HL-60/S4 treated with retinoic acid at 250 ng/mL for 4 days and 3 days (cell line): Measurements from ENCODE around the gene ABCB6.

Experiments used
- in situ Hi-C: fragments of 300-500 bp; cut with MboI; formaldehyde crosslinking; loops from 2 replicates; pipeline ENCODE4 v1.7.0; 2022; ENCODE audit warnings: low sequenced_read_pairs

The ABCB6 gene

GRCh38 chr2:219245899-219246230 lies 27.1 kb upstream of the ABCB6 start:
- in situ Hi-C loops: no loop called here

GRCh38 chr2:219245148-219245898 lies 26.6 kb upstream of the ABCB6 start, which contains the start of the genes GLB1L and STK16:
Gene GLB1L, minus strand, starts transcription at chr2:219245444. Its CDS starts 1,871 bp downstream, at chr2:219243573.
Gene STK16, plus strand, starts transcription at chr2:219245479. Its CDS starts 521 bp downstream, at chr2:219246000.
- in situ Hi-C loops: no loop called here

- in situ Hi-C loops: no loop called here
Observed at GRCh38 chr2:219244789-219245147, 26.0 kb upstream of the ABCB6 start.

GRCh38 chr2:219243291-219243761 lies 24.6 kb upstream of the ABCB6 start:
- in situ Hi-C loops: no loop called here

GRCh38 chr2:219234331-219234730 lies 15.6 kb upstream of the ABCB6 start:
- in situ Hi-C loops: no loop called here

- in situ Hi-C loops: no loop called here
Observed at GRCh38 chr2:219230059-219230540, 11.3 kb upstream of the ABCB6 start.

- in situ Hi-C loops: no loop called here
Observed at GRCh38 chr2:219229305-219230058, 10.7 kb upstream of the ABCB6 start, which contains the start of the genes ANKZF1 and ATG9A. Gene ANKZF1, plus strand, starts transcription at chr2:219229806. Its CDS starts 452 bp downstream, at chr2:219230258. Gene ATG9A, minus strand, starts transcription at chr2:219229636. Its CDS starts 1,612 bp downstream, at chr2:219228024.

- in situ Hi-C loops: no loop called here
Observed at GRCh38 chr2:219228911-219229304, 10.2 kb upstream of the ABCB6 start.

GRCh38 chr2:219228041-219228910 lies 9.5 kb upstream of the ABCB6 start:
- in situ Hi-C loops: no loop called here

GRCh38 chr2:219225350-219225749 lies 6.6 kb upstream of the ABCB6 start:
- in situ Hi-C loops: no loop called here

GRCh38 chr2:219223831-219224610 lies 5.3 kb upstream of the ABCB6 start:
- in situ Hi-C loops: no loop called here

GRCh38 chr2:219221957-219222518 lies 3.3 kb upstream of the ABCB6 start:
- in situ Hi-C loops: no loop called here

GRCh38 chr2:219220652-219221402 lies 2.1 kb upstream of the ABCB6 start:
- in situ Hi-C loops: no loop called here

- in situ Hi-C loops: no loop called here
Observed at GRCh38 chr2:219219784-219220532, 1.2 kb upstream of the ABCB6 start.

- in situ Hi-C loops: no loop called here
Observed at GRCh38 chr2:219218217-219218731, 484 bp downstream of the ABCB6 start.

GRCh38 chr2:219216535-219216915 lies 2.2 kb downstream of the ABCB6 start:
- in situ Hi-C loops: no loop called here

- in situ Hi-C loops: no loop called here
Observed at GRCh38 chr2:219215871-219216534, 2.8 kb downstream of the ABCB6 start.

- in situ Hi-C loops: no loop called here
Observed at GRCh38 chr2:219214786-219215185, 4.0 kb downstream of the ABCB6 start.
